Upper lobe of left lung (tissue), 6 donors: ENCODE data around the gene RPS14. TPM values are rescaled to one million over a fixed set of nuclear protein-coding genes. Genes with fewer than 3 reads are reported as not detected.
A peak's percentile ranks its signal among the peaks of the same experiment; 100 is the strongest.

Source experiments
- ATAC-seq, 2 donors: fragments of 200-7000 bp; cut with Tn5 transposase; one replicate each; pipeline ENCODE4 v1.9.1; 2022; ENCODE audit warnings: mild to moderate bottlenecking in 2 of 2, moderate library complexity in 2 of 2; ENCODE audit not compliant: low FRiP score in 2 of 2
- DNase-seq, 2 donors: peaks; one replicate each; pipeline ENCODE4 v3.0.0-alpha.2; 2019 to 2020
- H3K27ac ChIP-seq, 4 donors: fragments of 200-600 bp; sonication (generic); one replicate each; pipeline ENCODE4 v1.5.1; 2016 to 2019
- H3K27me3 ChIP-seq, 4 donors: fragments of 200-600 bp; sonication (generic); one replicate each; pipeline ENCODE4 v1.5.1; 2017 to 2019
- H3K36me3 ChIP-seq, 4 donors: fragments of 200-600 bp; sonication (generic); one replicate each; pipeline ENCODE4 v1.5.1; 2016 to 2019
- H3K4me1 ChIP-seq, 4 donors: fragments of 200-600 bp; sonication (generic); one replicate each; pipeline ENCODE4 v1.5.1; 2018 to 2019
- H3K4me3 ChIP-seq, 4 donors: fragments of 200-600 bp; sonication (generic); one replicate each; pipeline ENCODE4 v1.5.1; 2017 to 2019; ENCODE audit warnings: mild to moderate bottlenecking in 2 of 4, moderate library complexity in 1 of 4
- H3K9me3 ChIP-seq, 4 donors: fragments of 200-600 bp; sonication (generic); one replicate each; pipeline ENCODE4 v1.5.1; 2018 to 2019
- CTCF ChIP-seq, 6 experiments: fragments of 450-650 bp in 4 of 6; fragments of 200-600 bp in 2 of 6; sonication (generic) in 2 of 6; IDR thresholded peaks; one replicate each; pipeline ENCODE4 v1.5.1; 2016 to 2019; ENCODE audit warnings: antibody characterized with exemption in 6 of 6
- EP300 ChIP-seq, 4 donors: sonication (generic); formaldehyde crosslinking; IDR thresholded peaks; one replicate each; pipeline ENCODE4 v1.5.1; 2017; ENCODE audit warnings: antibody characterized with exemption in 4 of 4, control low read depth in 2 of 4
- POLR2A ChIP-seq, 4 donors: fragments of 450-650 bp; IDR thresholded peaks; one replicate each; pipeline ENCODE4 v1.5.1; 2016 to 2017; ENCODE audit warnings: antibody characterized with exemption in 4 of 4, mild to moderate bottlenecking in 2 of 4
- POLR2AphosphoS5 ChIP-seq, 2 donors: sonication (generic); formaldehyde crosslinking; IDR thresholded peaks; one replicate each; pipeline ENCODE4 v1.5.1; 2017; ENCODE audit warnings: antibody characterized with exemption in 2 of 2
- WGBS, 2 donors: methylation state at CpG; one replicate each; pipeline ENCODE4 v1.1.5; 2017 to 2018; 5-methylcytosine and 5-hydroxymethylcytosine counted together
- total RNA-seq, 6 donors: library from RNA; depleted of rRNA in 4 of 6; stranded (reverse); fragments of >200 nt in 4 of 6; gene quantifications; one replicate each; pipeline versions ENCODE4 v1.1.0 to v1.2.1, GENCODE V29; 2016 to 2021
- donor health status: DM: no; HTN: no; CAD: no; lungs with moderate emphysema.
- donor health status: DM: no; HTN: yes; CAD: no; lungs with severe emphysema.

RPS14 gene
- total RNA-seq, 6 donors from 2014 or later: 806 to 1,982 (median 1,727) TPM

- peak; percentile 24 to 40 for TF ChIP-seq POLR2AphosphoS5 (IDR thresholded peaks at IDR 0.05)
- no peak for TF ChIP-seq CTCF (IDR thresholded peaks at IDR 0.05)
- peak in 2 of 4 donors; percentile 23 to 78 for TF ChIP-seq POLR2A (IDR thresholded peaks at IDR 0.05)
- 2 to 3% methylated on average over 13 to 15 of the region's 15 CpGs for WGBS, 2 donors
- DNase-seq (peak in 1 of 2 donors; percentile 96), ATAC-seq (peak; percentile 83 to 86)
- Histone ChIP-seq H3K27me3 (no peaks in the 10 kb centered on the region), H3K4me1 (peaks cover 45 to 68% (median 57%) of the 10 kb centered on the region in 4 donors), H3K9me3 (no peaks in the 10 kb centered on the region), H3K36me3 (peaks cover 17 to 36% (median 26%) of the 10 kb centered on the region in 4 donors), H3K27ac (peak overlapping the region; percentile 93 to 95 (median 94)), H3K4me3 (peak overlapping the region; percentile 13 to 66 (median 62))
Observed at GRCh38 chr5:150409638-150410523, 39.7 kb downstream of the RPS14 start.

DNA sequence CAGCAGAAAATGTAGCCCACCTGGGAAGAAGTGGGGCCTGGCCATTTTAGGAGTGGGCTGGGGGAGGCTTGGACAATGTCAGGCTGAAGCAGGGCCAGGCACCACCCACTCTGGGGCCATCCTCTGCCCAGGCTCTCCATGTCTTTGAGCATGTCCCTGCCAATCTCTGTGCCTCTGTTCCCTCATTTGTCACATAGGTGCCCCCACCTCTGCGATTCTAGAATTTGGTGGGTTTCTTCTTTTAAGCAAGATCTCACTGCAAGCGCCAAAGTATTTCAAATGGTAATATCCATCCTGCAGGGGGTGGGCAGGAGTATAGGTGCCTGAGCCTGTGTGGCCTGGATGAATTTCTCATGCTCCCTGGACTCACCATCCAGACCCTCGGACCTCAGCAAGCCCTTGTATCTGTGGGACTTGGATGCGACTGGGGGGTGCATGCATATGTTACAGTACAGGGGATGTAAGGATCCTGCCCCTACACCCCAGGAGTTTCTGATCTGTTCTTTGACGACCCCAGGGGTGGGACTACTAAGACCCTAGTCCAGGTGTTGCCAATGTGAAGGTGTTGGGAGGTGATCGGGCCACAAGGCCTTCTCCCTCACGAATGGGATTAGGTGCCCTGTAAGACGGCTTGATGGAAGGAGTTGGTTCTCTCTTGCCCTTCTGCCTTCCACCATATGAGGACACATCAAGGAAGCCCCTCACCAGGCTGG, 41.2 kb downstream of the RPS14 start:
- no peak for ATAC-seq
- Histone ChIP-seq H3K4me3 (peak overlapping the region in 1 of 4 donors; percentile 62), H3K27ac (peak overlapping the region; percentile 93 to 95 (median 94)), H3K4me1 (peaks cover 43 to 64% (median 55%) of the 10 kb centered on the region in 4 donors), H3K27me3 (no peaks in the 10 kb centered on the region), H3K9me3 (no peaks in the 10 kb centered on the region), H3K36me3 (peaks cover 25 to 51% (median 41%) of the 10 kb centered on the region in 4 donors)
- WGBS, 2 donors: 82 to 87% methylated on average over 6 to 8 of the region's 8 CpGs
- no peak for TF ChIP-seq POLR2AphosphoS5 (IDR thresholded peaks at IDR 0.05)
- no peak for TF ChIP-seq CTCF (IDR thresholded peaks at IDR 0.05)
- no peak for TF ChIP-seq POLR2A (IDR thresholded peaks at IDR 0.05)
- TF ChIP-seq EP300 (IDR thresholded peaks at IDR 0.05): no peak
- DNase-seq: no peak

DNA sequence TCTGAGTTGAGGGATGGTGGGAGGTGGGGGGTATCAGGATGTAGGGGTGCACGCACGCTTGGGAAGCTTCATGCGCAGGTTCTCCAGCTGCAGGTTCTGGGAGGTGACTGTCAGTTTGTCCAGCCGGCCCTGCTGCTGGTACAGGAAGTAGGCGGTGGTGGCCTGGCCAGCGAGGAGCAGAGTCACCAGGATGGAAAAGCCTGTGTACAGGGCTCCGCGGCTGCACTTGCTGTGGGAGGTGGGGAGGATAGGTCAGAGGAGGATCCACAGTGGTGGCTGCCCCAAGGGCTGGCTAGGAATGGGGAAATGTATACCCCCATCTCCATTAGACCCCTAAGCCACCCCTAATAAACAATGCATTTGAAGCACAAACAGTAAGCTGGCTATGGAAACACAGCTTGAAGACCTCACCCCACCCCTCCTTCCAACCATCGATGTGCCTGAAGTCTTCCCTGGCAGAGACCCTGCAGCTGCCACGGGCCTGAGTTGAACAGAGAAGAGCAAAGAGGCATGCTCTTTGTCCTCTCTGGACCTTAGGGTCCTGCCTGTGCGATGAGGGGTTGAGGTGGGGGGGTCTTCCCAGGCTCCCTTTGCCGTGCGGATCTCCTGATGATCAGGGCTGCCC, 42.3 kb downstream of the RPS14 start:
- ATAC-seq (no peak), DNase-seq (no peak)
- WGBS, 2 donors: 61 to 69% methylated on average over 12 to 13 of the region's 13 CpGs
- no peak overlapping the region for H3K4me3 ChIP-seq
- peaks cover 38 to 58% (median 47%) of the 10 kb centered on the region in 4 donors for H3K4me1 ChIP-seq
- peak overlapping the region; percentile 54 to 95 (median 94) for H3K27ac ChIP-seq
- TF ChIP-seq POLR2A (IDR thresholded peaks at IDR 0.05) (no peak), CTCF (IDR thresholded peaks at IDR 0.05) (no peak), POLR2AphosphoS5 (IDR thresholded peaks at IDR 0.05) (no peak), EP300 (IDR thresholded peaks at IDR 0.05) (no peak)
- H3K36me3 ChIP-seq: peaks cover 34 to 63% (median 53%) of the 10 kb centered on the region in 4 donors
- H3K27me3 ChIP-seq: no peaks in the 10 kb centered on the region
- H3K9me3 ChIP-seq: no peaks in the 10 kb centered on the region

- TF ChIP-seq POLR2AphosphoS5 (IDR thresholded peaks at IDR 0.05) (no peak), EP300 (IDR thresholded peaks at IDR 0.05) (no peak), CTCF (IDR thresholded peaks at IDR 0.05) (no peak), POLR2A (IDR thresholded peaks at IDR 0.05) (no peak)
- peak overlapping the region; percentile 54 to 95 (median 94) for H3K27ac ChIP-seq
- no peaks in the 10 kb centered on the region for H3K9me3 ChIP-seq
- no peaks in the 10 kb centered on the region for H3K27me3 ChIP-seq
- H3K36me3 ChIP-seq: peaks cover 37 to 68% (median 58%) of the 10 kb centered on the region in 4 donors
- H3K4me1 ChIP-seq: peaks cover 38 to 54% (median 44%) of the 10 kb centered on the region in 4 donors
- H3K4me3 ChIP-seq: no peak overlapping the region
- peak in 1 of 2 donors; percentile 77 for DNase-seq
- no peak for ATAC-seq
- 75 to 82% methylated on average over 7 to 10 of the region's 10 CpGs for WGBS, 2 donors
Observed at GRCh38 chr5:150406723-150407095, 42.8 kb downstream of the RPS14 start.
